Stimulated activated CD8-positive, alpha-beta memory T cell treated with anti-CD3 and anti-CD28 coated beads, Interleukin-4, amount 100 ng/mL, for 1 hour (primary cell): Measurements from ENCODE around the gene TCAF1.
"Not testable (repeated sequence)": the region's sequence is repeated elsewhere in the genome, so short reads cannot be mapped to it uniquely, and the experiment has no call there.

Experiments used
- DNase-seq, 2 donors: peaks; one replicate each; pipeline ENCODE4 v3.0.0-alpha.2; 2020; ENCODE audit warnings: low read depth in 2 of 2, low spot score in 1 of 2

Gene TCAF1

GRCh38 chr7:143855443-143855842 is 46.5 kb downstream of the TCAF1 start:
- DNase-seq: not testable (repeated sequence)

- no peak for DNase-seq
Observed at GRCh38 chr7:143850682-143851081, 51.3 kb downstream of the TCAF1 start.

GRCh38 chr7:143849785-143850479 is 52.0 kb downstream of the TCAF1 start:
- DNase-seq: no peak

- no peak for DNase-seq
Observed at GRCh38 chr7:143848192-143848591, 53.8 kb downstream of the TCAF1 start.

- no peak for DNase-seq
Observed at GRCh38 chr7:143846692-143847091, 55.3 kb downstream of the TCAF1 start.

GRCh38 chr7:143841696-143842095 is 60.3 kb downstream of the TCAF1 start:
- not testable (repeated sequence) for DNase-seq

- DNase-seq: not testable (repeated sequence)
Observed at GRCh38 chr7:143840062-143840461, 61.9 kb downstream of the TCAF1 start.

- peak; percentile 90 to 92 for DNase-seq
Observed at GRCh38 chr7:143837223-143837622, 64.8 kb downstream of the TCAF1 start.

GRCh38 chr7:143836622-143837021 is 65.4 kb downstream of the TCAF1 start:
- peak; percentile 83 to 96 for DNase-seq

- DNase-seq: not testable (repeated sequence)
Observed at GRCh38 chr7:143836088-143836487, 65.9 kb downstream of the TCAF1 start.

GRCh38 chr7:143826578-143826977 is 75.4 kb downstream of the TCAF1 start:
- DNase-seq: not testable (repeated sequence)

GRCh38 chr7:143824295-143825135 is 77.5 kb downstream of the TCAF1 start:
- not testable (repeated sequence) for DNase-seq

- not testable (repeated sequence) for DNase-seq
Observed at GRCh38 chr7:143823634-143824294, 78.2 kb downstream of the TCAF1 start.

GRCh38 chr7:143821392-143822277 is 80.3 kb downstream of the TCAF1 start:
- not testable (repeated sequence) for DNase-seq

- DNase-seq: not testable (repeated sequence)
Observed at GRCh38 chr7:143817873-143818272, 84.1 kb downstream of the TCAF1 start.

- DNase-seq: not testable (repeated sequence)
Observed at GRCh38 chr7:143816471-143817133, 85.4 kb downstream of the TCAF1 start.

GRCh38 chr7:143810639-143811038 is 91.3 kb downstream of the TCAF1 start:
- not testable (repeated sequence) for DNase-seq

- not testable (repeated sequence) for DNase-seq
Observed at GRCh38 chr7:143806664-143807071, 95.3 kb downstream of the TCAF1 start.
